WTC11 (cell line): ENCODE data around the gene AK8. TPM values are rescaled to one million over a fixed set of nuclear protein-coding genes. Genes with fewer than 3 reads are reported as not detected.

ENCODE experiments used
- ATAC-seq: fragments of 200-7000 bp; cut with Tn5 transposase; 2 replicates; pipeline ENCODE4 v1.10.0; 2021; ENCODE audit warnings: mild to moderate bottlenecking, moderate library complexity
- CTCF ChIA-PET: fragments of 300-600 bp; sonication (Branson Sonifier 250); formaldehyde crosslinking; loops from one replicate; lab custom pipeline; 2021; ENCODE audit warnings: antibody characterized with exemption; lab: Charles Lee
- POLR2A ChIA-PET: fragments of 350-600 bp; sonication (Branson Sonifier 250); formaldehyde crosslinking; loops from one replicate; lab custom pipeline; 2021; ENCODE audit warnings: antibody characterized with exemption; lab: Charles Lee
- DNase-seq: peaks from one replicate; pipeline ENCODE4 v3.0.0; 2021; ENCODE audit warnings: low spot score
- H3K27ac Mint-ChIP-seq: 2 replicates; pipeline ENCODE4 v1.8.0; 2021; ENCODE audit warnings: mixed read lengths
- H3K27me3 Mint-ChIP-seq: 2 replicates; pipeline ENCODE4 v1.8.0; 2021; ENCODE audit warnings: low read depth, mild to moderate bottlenecking, moderate library complexity, mixed read lengths
- H3K36me3 Mint-ChIP-seq: 2 replicates; pipeline ENCODE4 v1.8.0; 2021; ENCODE audit warnings: mixed read lengths
- H3K4me1 Mint-ChIP-seq: 2 replicates; pipeline ENCODE4 v1.8.0; 2022; ENCODE audit warnings: mixed read lengths
- H3K4me3 Mint-ChIP-seq: 2 replicates; pipeline ENCODE4 v1.8.0; 2021; ENCODE audit warnings: mild to moderate bottlenecking, moderate library complexity, mixed read lengths
- H3K9me3 Mint-ChIP-seq: 2 replicates; pipeline ENCODE4 v1.8.0; 2021; ENCODE audit warnings: mixed read lengths
- ATF2 ChIP-seq: sonication (generic); formaldehyde crosslinking; IDR thresholded peaks from 2 replicates; pipeline ENCODE4 v1.8.1; 2022; ENCODE audit warnings: low read depth, missing genetic modification reagents, borderline replicate concordance
- CBFB ChIP-seq: sonication (generic); formaldehyde crosslinking; IDR thresholded peaks from 2 replicates; pipeline ENCODE4 v1.8.1; 2022; ENCODE audit warnings: mild to moderate bottlenecking, low read depth, missing genetic modification reagents
- EMX1 ChIP-seq: fragments of 250-450 bp; sonication (Bioruptor Pico); IDR thresholded peaks from 2 replicates; pipeline ENCODE4 v1.8.0; 2021; ENCODE audit warnings: mild to moderate bottlenecking
- HMGA2 ChIP-seq: fragments of 250-450 bp; sonication (Bioruptor Pico); IDR thresholded peaks from 2 replicates; pipeline ENCODE4 v1.4.0; 2021; ENCODE audit warnings: mild to moderate bottlenecking, moderate library complexity
- MLX ChIP-seq: sonication (generic); formaldehyde crosslinking; IDR thresholded peaks from 2 replicates; pipeline ENCODE4 v1.8.1; 2023; ENCODE audit warnings: mild to moderate bottlenecking, missing genetic modification reagents, moderate library complexity
- MYBL2 ChIP-seq: sonication (generic); formaldehyde crosslinking; IDR thresholded peaks from 2 replicates; pipeline ENCODE4 v1.8.1; 2023; ENCODE audit warnings: mild to moderate bottlenecking, moderate library complexity, missing genetic modification reagents
- NR2C2 ChIP-seq: sonication (generic); formaldehyde crosslinking; IDR thresholded peaks from 2 replicates; pipeline ENCODE4 v1.8.0; 2022; ENCODE audit warnings: mild to moderate bottlenecking, missing genetic modification reagents
- OVOL2 ChIP-seq: fragments of 250-450 bp; sonication (Bioruptor Pico); IDR thresholded peaks from 2 replicates; pipeline ENCODE4 v1.9.0; 2021; ENCODE audit warnings: mild to moderate bottlenecking, borderline replicate concordance
- SMAD3 ChIP-seq: sonication (generic); formaldehyde crosslinking; IDR thresholded peaks from 2 replicates; pipeline ENCODE4 v1.8.0; 2022; ENCODE audit warnings: missing genetic modification reagents, mild to moderate bottlenecking, borderline replicate concordance
- SOX15 ChIP-seq: fragments of 250-450 bp; sonication (Bioruptor Pico); IDR thresholded peaks from 2 replicates; pipeline ENCODE4 v1.9.0; 2021; ENCODE audit warnings: mild to moderate bottlenecking
- ZBTB43 ChIP-seq: sonication (generic); formaldehyde crosslinking; IDR thresholded peaks from 2 replicates; pipeline ENCODE4 v1.8.1; 2023; ENCODE audit warnings: mild to moderate bottlenecking, missing genetic modification reagents
- total RNA-seq: library from RNA; stranded (reverse); gene quantifications from 3 replicates; pipeline ENCODE4 v1.2.3, GENCODE V29; 2021
- TF ChIP-seq, protein P1 (sequence below): sonication (generic); formaldehyde crosslinking; IDR thresholded peaks from 2 replicates; pipeline ENCODE4 v1.8.0; 2022; ENCODE audit warnings: missing genetic modification reagents
- TF ChIP-seq, protein P2 (sequence below): sonication (generic); formaldehyde crosslinking; conservative IDR thresholded peaks from 2 replicates; pipeline ENCODE4 v1.8.1; 2023; ENCODE audit warnings: mild to moderate bottlenecking, low read depth, missing genetic modification reagents, moderate library complexity
- TF ChIP-seq, protein P3 (sequence below): fragments of 250-450 bp; sonication (Bioruptor Pico); IDR thresholded peaks from 2 replicates; pipeline ENCODE4 v2.1.2; 2022; ENCODE audit warnings: mild to moderate bottlenecking, moderate library complexity
- TF ChIP-seq, protein P4 (sequence below): sonication (generic); formaldehyde crosslinking; IDR thresholded peaks from 2 replicates; pipeline ENCODE4 v1.8.1; 2022; ENCODE audit warnings: mild to moderate bottlenecking, moderate library complexity, missing genetic modification reagents

Gene AK8
- total RNA-seq, 1 experiment from 2014 or later, result 0.48 TPM

DNA sequence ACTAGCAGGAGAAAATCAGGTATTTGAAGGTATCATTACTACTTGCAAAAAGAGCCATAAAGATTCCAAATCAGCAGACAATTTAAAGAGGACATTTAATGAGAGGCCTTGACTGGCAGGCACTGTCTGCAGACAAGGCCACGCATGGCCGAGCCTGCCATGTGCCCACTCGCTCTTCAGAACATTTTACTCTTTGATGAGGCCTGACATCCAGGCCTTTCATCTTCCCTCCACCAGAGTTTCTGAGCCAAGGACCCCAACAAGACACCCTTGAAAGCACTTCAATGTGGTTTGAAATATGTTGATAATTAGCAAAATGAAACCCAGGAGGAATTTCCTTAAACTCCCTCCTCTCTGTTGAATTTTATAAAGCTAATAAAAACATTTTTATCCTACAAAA is 16.4 kb downstream of the AK8 start:
- Mint-ChIP-seq H3K4me1 (peaks cover 21% of the 10 kb centered on the region), H3K27me3 (no peaks in the 10 kb centered on the region; the same call in 1 of the 2 replicates), H3K9me3 (no peaks in the 10 kb centered on the region), H3K27ac (no peak overlapping the region), H3K4me3 (no peak overlapping the region), H3K36me3 (no peaks in the 10 kb centered on the region)
- ATAC-seq (no peak), DNase-seq (no peak)
- POLR2A ChIA-PET, result no interaction called here
- CTCF ChIA-PET, result no interaction called here
- TF ChIP-seq, protein P1, sequence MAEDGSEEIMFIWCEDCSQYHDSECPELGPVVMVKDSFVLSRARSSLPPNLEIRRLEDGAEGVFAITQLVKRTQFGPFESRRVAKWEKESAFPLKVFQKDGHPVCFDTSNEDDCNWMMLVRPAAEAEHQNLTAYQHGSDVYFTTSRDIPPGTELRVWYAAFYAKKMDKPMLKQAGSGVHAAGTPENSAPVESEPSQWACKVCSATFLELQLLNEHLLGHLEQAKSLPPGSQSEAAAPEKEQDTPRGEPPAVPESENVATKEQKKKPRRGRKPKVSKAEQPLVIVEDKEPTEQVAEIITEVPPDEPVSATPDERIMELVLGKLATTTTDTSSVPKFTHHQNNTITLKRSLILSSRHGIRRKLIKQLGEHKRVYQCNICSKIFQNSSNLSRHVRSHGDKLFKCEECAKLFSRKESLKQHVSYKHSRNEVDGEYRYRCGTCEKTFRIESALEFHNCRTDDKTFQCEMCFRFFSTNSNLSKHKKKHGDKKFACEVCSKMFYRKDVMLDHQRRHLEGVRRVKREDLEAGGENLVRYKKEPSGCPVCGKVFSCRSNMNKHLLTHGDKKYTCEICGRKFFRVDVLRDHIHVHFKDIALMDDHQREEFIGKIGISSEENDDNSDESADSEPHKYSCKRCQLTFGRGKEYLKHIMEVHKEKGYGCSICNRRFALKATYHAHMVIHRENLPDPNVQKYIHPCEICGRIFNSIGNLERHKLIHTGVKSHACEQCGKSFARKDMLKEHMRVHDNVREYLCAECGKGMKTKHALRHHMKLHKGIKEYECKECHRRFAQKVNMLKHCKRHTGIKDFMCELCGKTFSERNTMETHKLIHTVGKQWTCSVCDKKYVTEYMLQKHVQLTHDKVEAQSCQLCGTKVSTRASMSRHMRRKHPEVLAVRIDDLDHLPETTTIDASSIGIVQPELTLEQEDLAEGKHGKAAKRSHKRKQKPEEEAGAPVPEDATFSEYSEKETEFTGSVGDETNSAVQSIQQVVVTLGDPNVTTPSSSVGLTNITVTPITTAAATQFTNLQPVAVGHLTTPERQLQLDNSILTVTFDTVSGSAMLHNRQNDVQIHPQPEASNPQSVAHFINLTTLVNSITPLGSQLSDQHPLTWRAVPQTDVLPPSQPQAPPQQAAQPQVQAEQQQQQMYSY, result no peak
- TF ChIP-seq ZBTB43 (no peak), OVOL2 (CRISPR knock-in tag) (no peak), MLX (CRISPR knock-in tag) (no peak), MYBL2 (CRISPR knock-in tag) (no peak), CBFB (no peak), SMAD3 (CRISPR knock-in tag) (no peak), SOX15 (no peak), NR2C2 (CRISPR knock-in tag) (no peak), HMGA2 (no peak), EMX1 (no peak), ATF2 (CRISPR knock-in tag) (no peak)
- TF ChIP-seq, protein P2, sequence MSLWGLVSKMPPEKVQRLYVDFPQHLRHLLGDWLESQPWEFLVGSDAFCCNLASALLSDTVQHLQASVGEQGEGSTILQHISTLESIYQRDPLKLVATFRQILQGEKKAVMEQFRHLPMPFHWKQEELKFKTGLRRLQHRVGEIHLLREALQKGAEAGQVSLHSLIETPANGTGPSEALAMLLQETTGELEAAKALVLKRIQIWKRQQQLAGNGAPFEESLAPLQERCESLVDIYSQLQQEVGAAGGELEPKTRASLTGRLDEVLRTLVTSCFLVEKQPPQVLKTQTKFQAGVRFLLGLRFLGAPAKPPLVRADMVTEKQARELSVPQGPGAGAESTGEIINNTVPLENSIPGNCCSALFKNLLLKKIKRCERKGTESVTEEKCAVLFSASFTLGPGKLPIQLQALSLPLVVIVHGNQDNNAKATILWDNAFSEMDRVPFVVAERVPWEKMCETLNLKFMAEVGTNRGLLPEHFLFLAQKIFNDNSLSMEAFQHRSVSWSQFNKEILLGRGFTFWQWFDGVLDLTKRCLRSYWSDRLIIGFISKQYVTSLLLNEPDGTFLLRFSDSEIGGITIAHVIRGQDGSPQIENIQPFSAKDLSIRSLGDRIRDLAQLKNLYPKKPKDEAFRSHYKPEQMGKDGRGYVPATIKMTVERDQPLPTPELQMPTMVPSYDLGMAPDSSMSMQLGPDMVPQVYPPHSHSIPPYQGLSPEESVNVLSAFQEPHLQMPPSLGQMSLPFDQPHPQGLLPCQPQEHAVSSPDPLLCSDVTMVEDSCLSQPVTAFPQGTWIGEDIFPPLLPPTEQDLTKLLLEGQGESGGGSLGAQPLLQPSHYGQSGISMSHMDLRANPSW (CRISPR knock-in tag), result no peak
- TF ChIP-seq, protein P3, sequence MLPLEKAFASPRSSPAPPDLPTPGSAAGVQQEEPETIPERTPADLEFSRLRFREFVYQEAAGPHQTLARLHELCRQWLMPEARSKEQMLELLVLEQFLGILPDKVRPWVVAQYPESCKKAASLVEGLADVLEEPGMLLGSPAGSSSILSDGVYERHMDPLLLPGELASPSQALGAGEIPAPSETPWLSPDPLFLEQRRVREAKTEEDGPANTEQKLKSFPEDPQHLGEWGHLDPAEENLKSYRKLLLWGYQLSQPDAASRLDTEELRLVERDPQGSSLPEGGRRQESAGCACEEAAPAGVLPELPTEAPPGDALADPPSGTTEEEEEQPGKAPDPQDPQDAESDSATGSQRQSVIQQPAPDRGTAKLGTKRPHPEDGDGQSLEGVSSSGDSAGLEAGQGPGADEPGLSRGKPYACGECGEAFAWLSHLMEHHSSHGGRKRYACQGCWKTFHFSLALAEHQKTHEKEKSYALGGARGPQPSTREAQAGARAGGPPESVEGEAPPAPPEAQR (CRISPR knock-in tag), result no peak
- TF ChIP-seq, protein P4, sequence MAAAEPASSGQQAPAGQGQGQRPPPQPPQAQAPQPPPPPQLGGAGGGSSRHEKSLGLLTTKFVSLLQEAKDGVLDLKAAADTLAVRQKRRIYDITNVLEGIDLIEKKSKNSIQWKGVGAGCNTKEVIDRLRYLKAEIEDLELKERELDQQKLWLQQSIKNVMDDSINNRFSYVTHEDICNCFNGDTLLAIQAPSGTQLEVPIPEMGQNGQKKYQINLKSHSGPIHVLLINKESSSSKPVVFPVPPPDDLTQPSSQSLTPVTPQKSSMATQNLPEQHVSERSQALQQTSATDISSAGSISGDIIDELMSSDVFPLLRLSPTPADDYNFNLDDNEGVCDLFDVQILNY (CRISPR knock-in tag), result no peak
- TF ChIP-seq, all 79 proteins: peak for 0
